ENCODE results near the gene TMEM178A.

DNA sequence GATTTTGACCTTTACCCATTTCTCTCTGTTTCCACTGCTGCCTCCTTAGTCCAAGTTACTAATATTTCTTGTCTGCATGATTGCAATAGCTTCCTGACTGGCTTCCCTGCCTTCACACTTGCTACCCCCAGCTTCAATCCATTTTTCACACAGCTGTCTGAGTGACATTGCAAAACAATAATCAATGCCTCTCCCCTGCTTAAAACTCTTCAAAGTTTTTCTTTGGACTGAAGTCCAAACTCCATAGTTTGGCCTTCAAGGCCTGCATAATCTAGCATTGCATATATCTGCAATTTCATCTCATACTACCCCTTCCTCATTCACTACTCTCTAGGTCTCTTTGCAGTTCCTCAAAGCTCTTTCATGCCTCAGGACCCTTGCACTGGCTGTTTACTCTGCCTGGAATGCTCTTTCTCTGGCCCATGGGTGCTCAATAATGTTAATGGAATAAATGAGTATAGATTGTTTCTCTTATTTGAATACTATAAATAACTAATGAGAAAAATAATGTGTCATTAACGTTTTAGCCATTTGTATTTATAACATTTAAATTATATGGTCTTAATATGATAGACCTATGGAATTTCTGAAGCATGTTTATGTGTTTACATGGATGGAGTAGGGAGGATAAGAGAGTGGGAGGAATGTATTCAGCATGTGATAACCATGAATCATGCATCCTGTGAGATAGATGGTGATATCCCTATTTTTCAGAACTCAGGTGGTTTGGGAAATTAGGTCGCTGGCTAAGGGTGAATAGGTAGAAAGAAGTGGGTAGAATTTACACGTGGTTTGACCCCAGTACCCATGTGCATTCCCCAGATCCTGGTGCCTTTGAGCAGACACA lies 5.7 kb upstream of the TMEM178A start:
- TF ChIP-seq CTCF (IDR thresholded peaks at IDR 0.05; ENCODE audit: insufficient read depth, low read depth, low read length) (no peak), EZH2 (IDR thresholded peaks at IDR 0.05; ENCODE audit: insufficient read depth, low read length) (no peak)
